ENCODE measurements around the gene FGFR1OP2.
A peak's percentile ranks its signal among the peaks of the same experiment; 100 is the strongest.
"Not testable (repeated sequence)": the region's sequence is repeated elsewhere in the genome, so short reads cannot be mapped to it uniquely, and the experiment has no call there.

The FGFR1OP2 gene

GRCh38 chr12:26935636-26936378, 2.5 kb upstream of the FGFR1OP2 start:
- DNase-seq (ENCODE audit: low spot score in 2 of 2) = no peak
- H3K4me1 ChIP-seq = peaks cover 10% of the 10 kb centered on the region
- no peaks in the 10 kb centered on the region for H3K27me3 ChIP-seq (ENCODE audit: low read depth)
- no peaks in the 10 kb centered on the region for H3K9me3 ChIP-seq
- in situ Hi-C loops (cut with MboI; ENCODE audit: low sequenced_read_pairs) = no loop called here
- peak overlapping the region; percentile 93 for H3K4me3 ChIP-seq
- H3K36me3 ChIP-seq (replicated peaks) = peaks cover 7% of the 10 kb centered on the region

GRCh38 chr12:26936559-26937442, 1.5 kb upstream of the FGFR1OP2 start:
- Histone ChIP-seq H3K36me3 (replicated peaks) (peaks cover 3% of the 10 kb centered on the region; the same call in 1 of the 2 replicates), H3K4me3 (peak overlapping the region; percentile 93), H3K27me3 (ENCODE audit: low read depth) (no peaks in the 10 kb centered on the region), H3K9me3 (no peaks in the 10 kb centered on the region), H3K4me1 (peaks cover 10% of the 10 kb centered on the region)
- DNase-seq (ENCODE audit: low spot score in 2 of 2) = peak in 1 of 2 experiments; percentile 15
- in situ Hi-C loops (cut with MboI; ENCODE audit: low sequenced_read_pairs) = no loop called here

DNA sequence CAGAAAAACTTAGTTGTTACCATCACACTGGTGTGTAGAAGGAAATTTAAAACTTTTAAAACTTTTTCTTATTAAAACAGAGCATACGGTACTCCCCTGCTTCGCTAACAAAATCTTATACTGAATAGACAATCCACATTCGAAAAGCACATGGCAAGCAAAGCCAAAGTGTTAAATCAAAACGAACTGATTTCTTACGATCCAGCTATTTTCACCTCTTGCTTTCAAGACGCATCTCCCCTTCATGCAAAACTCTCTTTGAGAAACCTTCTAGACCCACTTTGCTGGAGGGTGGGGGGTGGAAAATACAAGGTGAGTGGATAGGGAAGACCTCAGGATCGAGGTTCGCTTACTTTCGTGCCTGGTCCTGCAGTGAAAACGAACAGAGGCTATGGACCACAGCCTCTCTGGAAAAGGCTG, 817 bp upstream of the FGFR1OP2 start:
- in situ Hi-C loops (cut with MboI; ENCODE audit: low sequenced_read_pairs) = no loop called here
- peak overlapping the region; percentile 93 for H3K4me3 ChIP-seq
- H3K27me3 ChIP-seq (ENCODE audit: low read depth) = no peaks in the 10 kb centered on the region
- no peak for DNase-seq (ENCODE audit: low spot score in 2 of 2)
- H3K36me3 ChIP-seq (replicated peaks) = peaks cover 3% of the 10 kb centered on the region; the same call in 1 of the 2 replicates
- H3K9me3 ChIP-seq = no peaks in the 10 kb centered on the region
- peaks cover 10% of the 10 kb centered on the region for H3K4me1 ChIP-seq

GRCh38 chr12:26938701-26939062, 412 bp downstream of the FGFR1OP2 start:
- DNase-seq (ENCODE audit: low spot score in 2 of 2) = no peak
- H3K4me1 ChIP-seq = peaks cover 10% of the 10 kb centered on the region
- no peaks in the 10 kb centered on the region for H3K27me3 ChIP-seq (ENCODE audit: low read depth)
- in situ Hi-C loops (cut with MboI; ENCODE audit: low sequenced_read_pairs) = no loop called here
- H3K9me3 ChIP-seq = no peaks in the 10 kb centered on the region
- H3K4me3 ChIP-seq = peak overlapping the region; percentile 93
- peaks cover 3% of the 10 kb centered on the region; the same call in 1 of the 2 replicates for H3K36me3 ChIP-seq (replicated peaks)

DNA sequence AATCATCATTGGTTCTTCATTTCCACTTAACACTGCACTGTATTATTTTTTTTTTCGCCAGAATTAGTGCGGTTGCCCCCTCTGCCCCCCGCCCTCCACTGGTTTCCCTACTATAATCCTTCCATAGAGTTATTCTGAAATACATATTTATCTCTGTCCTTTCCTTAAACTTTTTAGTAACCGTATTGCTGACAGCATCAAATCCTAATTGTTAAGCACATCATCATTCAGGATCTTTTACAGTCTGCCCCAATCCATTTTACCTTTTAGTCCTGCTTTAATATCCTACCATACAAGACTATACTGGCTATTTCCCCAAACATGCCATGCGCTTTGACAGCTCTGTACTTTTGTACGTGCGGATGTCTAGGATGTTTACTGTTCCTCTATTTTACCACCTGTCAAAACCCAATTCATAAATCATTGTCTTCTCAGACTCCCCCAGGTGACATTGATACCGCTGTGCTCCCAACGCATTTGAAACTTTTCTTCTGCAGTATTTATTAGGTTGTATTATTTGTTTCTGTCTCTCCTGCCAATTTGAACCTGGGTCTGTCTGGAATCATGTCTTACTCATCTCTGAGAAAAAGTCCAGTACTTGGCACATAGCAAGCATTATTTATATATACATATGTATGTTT, 1.0 kb downstream of the FGFR1OP2 start:
- Histone ChIP-seq H3K27me3 (ENCODE audit: low read depth) (no peaks in the 10 kb centered on the region), H3K36me3 (replicated peaks) (peaks cover 3% of the 10 kb centered on the region; the same call in 1 of the 2 replicates), H3K4me1 (peaks cover 10% of the 10 kb centered on the region), H3K4me3 (peak overlapping the region; percentile 93), H3K9me3 (no peaks in the 10 kb centered on the region)
- no peak for DNase-seq (ENCODE audit: low spot score in 2 of 2)
- in situ Hi-C loops (cut with MboI; ENCODE audit: low sequenced_read_pairs) = no loop called here

DNA sequence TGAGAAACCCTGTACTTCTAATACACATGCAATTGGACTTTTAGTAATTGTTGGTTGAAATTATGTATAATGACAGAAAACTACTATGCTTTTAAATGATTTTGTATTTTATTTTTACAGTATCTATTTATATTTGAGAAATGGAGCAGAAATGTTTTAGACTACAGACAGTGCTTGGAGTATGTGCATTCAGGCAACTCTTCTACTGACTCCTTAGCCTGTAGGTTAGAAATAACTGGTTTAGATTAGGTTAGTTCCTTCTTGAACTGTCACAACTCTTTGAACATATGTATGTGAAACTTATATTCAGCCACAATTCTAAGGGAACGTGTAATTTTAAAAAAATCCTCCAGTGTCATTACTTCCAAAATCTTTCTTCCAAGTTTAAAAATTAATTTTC, 1.7 kb downstream of the FGFR1OP2 start:
- H3K4me1 ChIP-seq = peaks cover 10% of the 10 kb centered on the region
- H3K36me3 ChIP-seq (replicated peaks) = 0 out of 2 replicates have a peak, but pooled peaks cover 3% of the 10 kb centered on the region
- H3K4me3 ChIP-seq = peak overlapping the region; percentile 93
- no peaks in the 10 kb centered on the region for H3K9me3 ChIP-seq
- no peak for DNase-seq (ENCODE audit: low spot score in 2 of 2)
- H3K27me3 ChIP-seq (ENCODE audit: low read depth) = no peaks in the 10 kb centered on the region
- in situ Hi-C loops (cut with MboI; ENCODE audit: low sequenced_read_pairs) = no loop called here

GRCh38 chr12:26940516-26941214, 2.4 kb downstream of the FGFR1OP2 start:
- DNase-seq (ENCODE audit: low spot score in 2 of 2) = no peak
- peaks cover 10% of the 10 kb centered on the region for H3K4me1 ChIP-seq

DNA sequence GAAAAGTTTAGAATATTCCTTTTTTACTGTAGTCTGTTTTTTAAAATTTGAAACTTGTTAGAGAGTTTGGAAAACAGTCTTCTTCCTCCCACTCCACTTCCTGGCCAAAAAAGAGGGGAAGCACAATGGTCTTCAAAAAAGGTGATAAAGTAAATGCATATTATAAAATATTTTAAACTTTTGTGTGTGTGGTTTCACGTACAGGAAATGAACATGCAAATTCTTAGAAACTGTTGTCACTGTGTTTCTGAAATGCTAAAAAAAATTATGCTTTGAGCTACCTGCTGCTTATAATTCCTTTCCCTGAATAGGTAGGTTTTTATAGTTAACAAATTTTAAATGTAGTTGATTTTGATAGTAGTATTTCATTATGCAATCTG, 2.9 kb downstream of the FGFR1OP2 start:
- H3K4me1 ChIP-seq = peaks cover 10% of the 10 kb centered on the region
- H3K27me3 ChIP-seq (ENCODE audit: low read depth) = no peaks in the 10 kb centered on the region
- DNase-seq (ENCODE audit: low spot score in 2 of 2) = no peak
- H3K4me3 ChIP-seq = no peak overlapping the region
- 0 out of 2 replicates have a peak, but pooled peaks cover 3% of the 10 kb centered on the region for H3K36me3 ChIP-seq (replicated peaks)
- in situ Hi-C loops (cut with MboI; ENCODE audit: low sequenced_read_pairs) = no loop called here
- no peaks in the 10 kb centered on the region; the same call in 1 of the 2 replicates for H3K9me3 ChIP-seq

More at GRCh38 chr12:26940516-26941214, 2.4 kb downstream of the FGFR1OP2 start:
- in situ Hi-C loops (cut with MboI; ENCODE audit: low sequenced_read_pairs) = no loop called here
- H3K27me3 ChIP-seq (ENCODE audit: low read depth) = no peaks in the 10 kb centered on the region
- 0 out of 2 replicates have a peak, but pooled peaks cover 3% of the 10 kb centered on the region for H3K36me3 ChIP-seq (replicated peaks)
- no peaks in the 10 kb centered on the region; the same call in 1 of the 2 replicates for H3K9me3 ChIP-seq
- no peak overlapping the region for H3K4me3 ChIP-seq

DNA sequence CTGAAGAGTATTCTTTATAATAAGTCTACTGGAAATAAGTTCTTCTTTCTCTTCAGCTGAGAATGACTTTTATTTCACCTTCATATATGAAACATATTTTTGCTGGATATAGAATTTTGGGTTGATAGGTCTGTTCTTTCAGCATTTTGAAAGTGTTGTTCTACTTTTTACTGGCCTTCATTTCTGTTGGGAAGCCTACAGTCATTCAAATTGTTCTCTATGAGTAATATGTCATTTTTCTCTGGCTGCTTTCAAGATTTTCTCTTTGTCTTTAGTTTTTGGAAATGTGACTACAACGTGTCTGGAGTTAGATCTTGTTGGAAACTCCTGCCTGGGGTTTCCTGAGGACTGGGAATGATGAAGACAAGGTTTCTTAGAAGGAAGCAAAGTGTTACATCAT, 10.0 kb downstream of the FGFR1OP2 start:
- no peaks in the 10 kb centered on the region; the same call in none of the 2 replicates for H3K9me3 ChIP-seq
- H3K4me3 ChIP-seq = no peak overlapping the region
- H3K36me3 ChIP-seq (replicated peaks) = no peaks in the 10 kb centered on the region
- no peaks in the 10 kb centered on the region for H3K4me1 ChIP-seq
- H3K27me3 ChIP-seq (ENCODE audit: low read depth) = no peaks in the 10 kb centered on the region
- in situ Hi-C loops (cut with MboI; ENCODE audit: low sequenced_read_pairs) = no loop called here
- DNase-seq (ENCODE audit: low spot score in 2 of 2) = no peak

- Histone ChIP-seq H3K4me3 (no peak overlapping the region), H3K9me3 (no peaks in the 10 kb centered on the region; the same call in 1 of the 2 replicates), H3K27me3 (ENCODE audit: low read depth) (no peaks in the 10 kb centered on the region), H3K4me1 (no peaks in the 10 kb centered on the region), H3K36me3 (replicated peaks) (peaks cover 11% of the 10 kb centered on the region; the same call in 1 of the 2 replicates)
- in situ Hi-C loops (cut with MboI; ENCODE audit: low sequenced_read_pairs) = no loop called here
- DNase-seq (ENCODE audit: low spot score in 2 of 2) = no peak
Measured at GRCh38 chr12:26953447-26953846, 15.2 kb downstream of the FGFR1OP2 start.

- Histone ChIP-seq H3K27me3 (ENCODE audit: low read depth) (no peaks in the 10 kb centered on the region), H3K4me1 (no peaks in the 10 kb centered on the region), H3K4me3 (no peak overlapping the region), H3K9me3 (no peaks in the 10 kb centered on the region), H3K36me3 (replicated peaks) (peaks cover 11% of the 10 kb centered on the region; the same call in 1 of the 2 replicates)
- in situ Hi-C loops (cut with MboI; ENCODE audit: low sequenced_read_pairs) = no loop called here
- DNase-seq (ENCODE audit: low spot score in 2 of 2) = no peak
Measured at GRCh38 chr12:26954027-26954426, 15.8 kb downstream of the FGFR1OP2 start.

DNA sequence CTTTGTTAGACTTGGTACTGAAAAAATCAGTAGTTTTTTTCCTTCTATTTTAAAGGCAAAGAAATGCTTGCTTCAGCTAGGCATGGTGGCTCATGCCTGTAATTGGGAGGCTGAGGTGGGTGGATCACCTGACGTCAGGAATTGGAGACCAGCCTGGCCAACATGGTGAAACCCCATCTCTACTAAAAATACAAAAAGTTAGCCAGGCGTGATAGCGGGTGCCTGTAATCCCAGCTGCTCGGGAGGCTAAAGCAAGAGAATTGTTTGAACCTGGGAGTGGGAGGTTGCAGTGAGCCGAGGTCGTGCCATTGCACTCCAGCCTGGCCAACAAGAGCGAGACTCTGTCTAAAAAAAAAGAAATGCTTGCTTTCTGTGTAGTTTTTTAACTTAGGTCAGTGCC, 23.1 kb downstream of the FGFR1OP2 start:
- H3K9me3 ChIP-seq; DNase-seq (ENCODE audit: low spot score in 2 of 2); in situ Hi-C loops (cut with MboI; ENCODE audit: low sequenced_read_pairs); H3K4me3 ChIP-seq; H3K27me3 ChIP-seq (ENCODE audit: low read depth); H3K4me1 ChIP-seq: not testable (repeated sequence)
- H3K36me3 ChIP-seq (replicated peaks) = peaks cover 11% of the 10 kb centered on the region; the same call in 1 of the 2 replicates

- H3K36me3 ChIP-seq (replicated peaks) = peaks cover 8% of the 10 kb centered on the region; the same call in 1 of the 2 replicates
- H3K4me3 ChIP-seq = no peak overlapping the region
- no peak for DNase-seq (ENCODE audit: low spot score in 2 of 2)
- H3K9me3 ChIP-seq = no peaks in the 10 kb centered on the region
- no peaks in the 10 kb centered on the region for H3K27me3 ChIP-seq (ENCODE audit: low read depth)
- in situ Hi-C loops (cut with MboI; ENCODE audit: low sequenced_read_pairs) = no loop called here
- no peaks in the 10 kb centered on the region for H3K4me1 ChIP-seq
Measured at GRCh38 chr12:26961803-26962202, 23.5 kb downstream of the FGFR1OP2 start.
